Esophagus muscularis mucosa (tissue), 4 donors: ENCODE measurements around the gene SPATA21. TPM values are rescaled to one million over a fixed set of nuclear protein-coding genes. Genes with fewer than 3 reads are reported as not detected.

Experiments used
- DNase-seq: peaks from one replicate; pipeline ENCODE4 v3.0.0-alpha.2; 2017; ENCODE audit errors: extremely low spot score
- H3K27ac ChIP-seq, 4 donors: fragments of 200-600 bp; sonication (generic); replicated peaks in 1 of 4; 1 replicate in 3 of 4; 2 replicates in 1 of 4; pipeline ENCODE4 v1.5.1; 2016 to 2019; ENCODE audit warnings: mild to moderate bottlenecking in 1 of 4
- H3K27me3 ChIP-seq, 4 donors: fragments of 200-600 bp; sonication (generic); one replicate each; pipeline versions ENCODE4 v1.5.1 to v1.6.0; 2016 to 2019
- H3K36me3 ChIP-seq, 4 donors: fragments of 200-600 bp; sonication (generic); one replicate each; pipeline ENCODE4 v1.5.1; 2016 to 2019
- H3K4me1 ChIP-seq, 4 donors: fragments of 200-600 bp; sonication (generic); one replicate each; pipeline ENCODE4 v1.5.1; 2016 to 2019
- H3K4me3 ChIP-seq, 4 donors: fragments of 200-600 bp; sonication (generic); 1 replicate in 2 of 4; 2 replicates in 2 of 4; pipeline ENCODE4 v1.5.1; 2016 to 2019; ENCODE audit warnings: mild to moderate bottlenecking in 4 of 4, moderate library complexity in 1 of 4
- H3K9me3 ChIP-seq, 4 donors: fragments of 200-600 bp; sonication (generic); 1 replicate in 3 of 4; 2 replicates in 1 of 4; pipeline ENCODE4 v1.5.1; 2016 to 2019
- CTCF ChIP-seq, 3 experiments: fragments of 200-600 bp in 2 of 3; fragments of 450-650 bp in 1 of 3; sonication (generic) in 2 of 3; IDR thresholded peaks; one replicate each; pipeline ENCODE4 v1.5.1; 2017 to 2019; ENCODE audit warnings: antibody characterized with exemption in 3 of 3, mild to moderate bottlenecking in 2 of 3, moderate library complexity in 1 of 3
- EP300 ChIP-seq: sonication (generic); formaldehyde crosslinking; IDR thresholded peaks from one replicate; pipeline ENCODE4 v1.6.1; 2017; ENCODE audit warnings: antibody characterized with exemption
- POLR2A ChIP-seq: fragments of 450-650 bp; IDR thresholded peaks from one replicate; pipeline ENCODE4 v1.6.1; 2017; ENCODE audit warnings: antibody characterized with exemption, moderate library complexity, mild to moderate bottlenecking, low read depth
- POLR2AphosphoS5 ChIP-seq, 2 donors: sonication (generic); formaldehyde crosslinking; IDR thresholded peaks; one replicate each; pipeline ENCODE4 v1.6.1; 2017; ENCODE audit warnings: antibody characterized with exemption in 2 of 2
- WGBS: methylation state at CpG from one replicate; pipeline ENCODE4 v1.1.5; 2018; 5-methylcytosine and 5-hydroxymethylcytosine counted together
- intact Hi-C: fragments of 100-400 bp; cut with DNase I; formaldehyde crosslinking; loops from one replicate; pipeline ENCODE4 v1.15.1; 2023
- total RNA-seq, 4 donors: library from RNA; depleted of rRNA; stranded (reverse); fragments of >200 nt; gene quantifications; one replicate each; pipeline versions ENCODE4 v1.1.0 to v1.2.1, GENCODE V29; 2016

Gene SPATA21
- total RNA-seq, 4 donors from 2014 or later = not detected

GRCh38 chr1:16413191-16413590 is 24.0 kb downstream of the SPATA21 start:
- Histone ChIP-seq H3K27me3 (no peaks in the 10 kb centered on the region), H3K4me3 (no peak overlapping the region), H3K36me3 (no peaks in the 10 kb centered on the region), H3K27ac (no peak overlapping the region), H3K4me1 (no peaks in the 10 kb centered on the region), H3K9me3 (no peaks in the 10 kb centered on the region)
- intact Hi-C loops = no loop called here
- TF ChIP-seq EP300 (no peak), POLR2AphosphoS5 (IDR thresholded peaks at IDR 0.05) (no peak), CTCF (IDR thresholded peaks at IDR 0.05) (no peak), POLR2A (no peak)
- WGBS = 78% methylated on average over 3 of the region's 3 CpGs
- DNase-seq = no peak

- H3K9me3 ChIP-seq = no peaks in the 10 kb centered on the region
- no peaks in the 10 kb centered on the region for H3K27me3 ChIP-seq
- H3K4me1 ChIP-seq = no peaks in the 10 kb centered on the region
- no peak for DNase-seq
- intact Hi-C loops = no loop called here
- H3K27ac ChIP-seq = no peak overlapping the region
- no peak overlapping the region for H3K4me3 ChIP-seq
- WGBS = 92% methylated on average over 5 of the region's 5 CpGs
- TF ChIP-seq POLR2AphosphoS5 (IDR thresholded peaks at IDR 0.05) (no peak), EP300 (no peak), CTCF (IDR thresholded peaks at IDR 0.05) (no peak)
- H3K36me3 ChIP-seq = no peaks in the 10 kb centered on the region
Observed at GRCh38 chr1:16410803-16411202, 26.4 kb downstream of the SPATA21 start.

GRCh38 chr1:16409536-16410152 is 27.6 kb downstream of the SPATA21 start:
- Histone ChIP-seq H3K4me3 (no peak overlapping the region), H3K27ac (no peak overlapping the region), H3K27me3 (no peaks in the 10 kb centered on the region), H3K9me3 (no peaks in the 10 kb centered on the region), H3K36me3 (no peaks in the 10 kb centered on the region), H3K4me1 (no peaks in the 10 kb centered on the region)
- no peak for TF ChIP-seq CTCF (IDR thresholded peaks at IDR 0.05)
- TF ChIP-seq POLR2A = no peak
- no peak for TF ChIP-seq EP300
- 83% methylated on average over 23 of the region's 25 CpGs for WGBS
- intact Hi-C loops = no loop called here
- no peak for DNase-seq

GRCh38 chr1:16406868-16407267 is 30.4 kb downstream of the SPATA21 start:
- no peaks in the 10 kb centered on the region for H3K4me1 ChIP-seq
- DNase-seq = no peak
- H3K4me3 ChIP-seq = no peak overlapping the region
- H3K27me3 ChIP-seq = no peaks in the 10 kb centered on the region
- TF ChIP-seq CTCF (IDR thresholded peaks at IDR 0.05) (no peak), EP300 (no peak), POLR2AphosphoS5 (IDR thresholded peaks at IDR 0.05) (no peak), POLR2A (no peak)
- no peak overlapping the region for H3K27ac ChIP-seq
- no peaks in the 10 kb centered on the region for H3K36me3 ChIP-seq
- WGBS = 78% methylated on average over 8 of the region's 9 CpGs
- intact Hi-C loops = no loop called here
- no peaks in the 10 kb centered on the region for H3K9me3 ChIP-seq

- peaks cover 0 to 1% (median 0%) of the 10 kb centered on the region in 4 donors for H3K36me3 ChIP-seq
- DNase-seq = no peak
- no peak overlapping the region for H3K4me3 ChIP-seq
- no peaks in the 10 kb centered on the region for H3K4me1 ChIP-seq
- no peak overlapping the region for H3K27ac ChIP-seq
- 75% methylated on average over 5 of the region's 5 CpGs for WGBS
- H3K27me3 ChIP-seq = no peaks in the 10 kb centered on the region
- intact Hi-C loops = no loop called here
- no peaks in the 10 kb centered on the region for H3K9me3 ChIP-seq
- TF ChIP-seq EP300 (no peak), POLR2A (no peak), CTCF (IDR thresholded peaks at IDR 0.05) (no peak), POLR2AphosphoS5 (IDR thresholded peaks at IDR 0.05) (no peak)
Observed at GRCh38 chr1:16405441-16405840, 31.8 kb downstream of the SPATA21 start.
